A549 treated with dexamethasone at 1 μM for 4 hours (cell line): ENCODE measurements around the gene PRDM9. TPM values are rescaled to one million over a fixed set of nuclear protein-coding genes. Genes with fewer than 3 reads are reported as not detected.

ENCODE experiments used
- total RNA-seq: library from RNA; stranded (reverse); fragments of 200-300 nt; extraction: Qiagen RNA extraction; gene quantifications from 5 replicates; pipeline ENCODE4 v1.2.3, GENCODE V29; 2022

Gene PRDM9
- not detected in 5 replicates for total RNA-seq

DNA sequence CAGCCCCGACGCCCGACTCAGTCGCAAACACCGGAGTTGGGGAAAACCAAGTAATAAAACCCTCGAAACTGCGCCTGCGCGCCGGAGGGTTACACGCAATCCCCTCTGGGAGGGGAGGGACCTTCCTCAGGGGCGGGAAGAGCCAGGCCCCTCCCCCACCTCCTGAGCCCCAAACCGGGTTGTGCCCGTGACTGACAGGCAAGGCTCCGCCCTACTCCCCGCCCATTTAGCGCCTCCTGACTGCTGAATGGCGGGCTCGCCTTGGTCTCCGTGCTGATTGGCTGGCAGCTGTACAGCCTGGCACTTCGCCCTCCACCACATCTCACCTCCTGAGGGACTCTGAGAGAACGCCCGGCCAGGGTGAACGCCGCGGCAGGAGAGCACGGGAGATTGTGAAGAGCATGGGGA lies at the start of gene PRDM9:
PRDM9 (plus strand) TSS at position 332 of the 408 bp plus-strand sequence. CDS start 1,425 bp downstream, outside the sequence.

